ENCODE measurements around the gene PTPRA.

Gene PTPRA

GRCh38 chr20:2851086-2851485, 22.2 kb upstream of the PTPRA start:
- no peak for DNase-seq

GRCh38 chr20:2858591-2858990, 14.7 kb upstream of the PTPRA start:
- no peak for DNase-seq

- no peak for DNase-seq
These were observed 13.8 kb upstream of the PTPRA start for GRCh38 chr20:2859330-2860121.

DNA sequence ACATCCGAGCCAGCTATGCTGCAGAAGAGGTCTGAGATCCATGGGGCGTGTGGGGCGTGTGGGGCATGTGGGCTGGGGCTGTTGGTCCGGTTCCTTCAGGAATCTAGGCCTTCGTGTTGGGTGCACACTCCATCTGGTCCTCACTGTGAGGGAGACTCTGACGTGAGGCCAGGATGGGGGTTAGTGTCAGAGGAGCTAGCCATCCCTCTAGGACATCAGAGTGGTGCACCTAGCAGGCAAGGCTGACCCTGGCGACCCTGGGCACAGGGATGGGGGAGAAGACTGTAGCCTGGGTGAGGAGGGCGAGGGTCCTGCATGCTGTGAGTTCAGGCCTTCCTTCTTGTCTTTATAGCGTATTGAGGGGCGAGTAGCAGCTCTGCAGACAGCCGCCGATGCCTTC, 8.7 kb upstream of the PTPRA start:
- no peak for DNase-seq

DNA sequence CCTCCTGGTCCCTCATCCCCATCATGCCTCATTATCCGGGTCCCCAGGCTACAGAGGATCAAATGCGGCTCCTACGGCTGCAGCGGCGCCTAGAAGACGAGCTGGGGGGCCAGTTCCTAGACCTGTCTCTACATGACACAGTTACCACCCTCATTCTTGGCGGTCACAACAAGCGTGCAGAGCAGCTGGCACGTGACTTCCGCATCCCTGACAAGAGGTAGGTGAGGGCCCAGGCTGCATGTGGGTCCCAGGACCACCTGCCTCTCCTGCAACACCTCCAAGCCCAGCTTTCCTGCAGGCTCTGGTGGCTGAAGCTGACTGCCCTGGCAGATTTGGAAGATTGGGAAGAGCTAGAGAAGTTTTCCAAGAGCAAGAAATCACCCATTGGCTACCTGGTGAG, 8.2 kb upstream of the PTPRA start:
- DNase-seq = no peak

DNA sequence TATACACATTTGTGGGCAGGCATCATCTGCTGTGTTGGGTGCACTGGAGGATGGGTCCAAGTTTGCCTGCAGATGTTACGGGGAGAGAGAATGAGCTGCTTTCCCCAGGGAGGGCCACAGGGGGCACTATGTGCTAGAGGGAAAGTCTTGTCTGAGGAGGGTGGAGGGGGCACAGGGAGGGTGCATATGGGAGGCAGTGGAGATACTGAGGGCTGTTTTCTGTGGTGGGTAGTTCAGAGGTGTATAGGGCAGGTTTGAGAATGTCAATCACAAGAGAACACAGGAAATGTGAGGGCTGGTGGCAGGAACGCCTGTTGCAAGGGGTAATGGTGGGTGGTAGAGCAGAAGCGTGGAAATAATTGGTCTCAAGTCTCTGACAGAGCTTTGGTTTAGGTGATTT, 7.7 kb upstream of the PTPRA start:
- DNase-seq = peak; percentile 36

DNA sequence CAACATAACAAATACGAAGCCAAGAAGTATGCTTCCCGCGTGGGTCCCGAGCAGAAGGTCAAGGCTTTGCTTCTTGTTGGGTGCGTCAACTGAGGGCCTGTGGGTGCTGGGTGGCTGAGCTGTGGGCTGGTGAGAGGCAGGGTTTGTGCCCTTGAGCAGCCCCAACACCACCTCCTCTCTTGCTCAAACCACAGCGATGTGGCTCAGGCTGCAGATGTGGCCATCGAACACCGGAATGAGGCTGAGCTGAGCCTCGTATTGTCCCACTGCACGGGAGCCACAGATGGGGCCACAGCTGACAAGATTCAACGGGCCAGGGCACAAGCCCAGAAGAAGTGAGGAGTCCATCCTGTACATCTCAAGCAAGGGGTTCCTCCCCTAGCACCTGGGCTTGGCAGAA, 7.0 kb upstream of the PTPRA start:
- DNase-seq = no peak

GRCh38 chr20:2867081-2867864, 6.0 kb upstream of the PTPRA start:
- no peak for DNase-seq

DNA sequence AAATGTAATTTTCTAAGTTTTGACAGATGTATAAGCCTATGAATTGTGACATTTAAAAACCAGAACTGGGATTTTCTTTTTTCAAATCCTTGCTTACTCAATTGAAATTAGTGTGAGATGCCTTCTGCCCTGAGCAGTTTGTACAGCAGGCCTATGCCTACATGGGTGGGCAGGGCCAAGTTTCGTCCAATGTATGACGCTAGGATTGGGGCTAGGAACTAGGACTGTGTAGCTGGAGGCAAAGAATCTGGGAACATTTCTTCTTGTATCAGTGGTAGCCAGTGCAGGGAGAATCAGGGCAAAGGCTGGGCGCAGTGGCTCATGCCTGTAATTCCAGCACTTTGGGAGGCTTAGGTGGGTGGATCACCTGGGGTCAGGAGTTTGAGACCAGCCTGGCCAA, 3.9 kb upstream of the PTPRA start:
- DNase-seq = no peak

DNA sequence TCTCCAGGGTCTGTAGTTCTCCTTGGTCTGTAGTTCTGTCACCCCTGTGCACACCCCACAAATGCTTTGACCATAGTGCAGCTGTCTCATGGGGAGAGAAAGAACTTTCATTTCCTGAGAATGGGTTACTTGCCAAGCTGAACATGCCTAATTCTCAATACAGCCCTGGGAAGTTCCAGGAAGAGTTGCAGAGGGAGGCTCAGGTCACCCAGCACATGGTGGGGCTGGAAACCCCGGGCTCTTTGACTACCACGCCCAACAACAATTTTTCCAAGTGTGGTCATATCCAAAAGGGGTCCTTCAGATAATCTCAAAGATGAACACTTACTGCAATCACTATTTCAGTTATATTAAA, 2.2 kb upstream of the PTPRA start:
- DNase-seq = no peak

DNA sequence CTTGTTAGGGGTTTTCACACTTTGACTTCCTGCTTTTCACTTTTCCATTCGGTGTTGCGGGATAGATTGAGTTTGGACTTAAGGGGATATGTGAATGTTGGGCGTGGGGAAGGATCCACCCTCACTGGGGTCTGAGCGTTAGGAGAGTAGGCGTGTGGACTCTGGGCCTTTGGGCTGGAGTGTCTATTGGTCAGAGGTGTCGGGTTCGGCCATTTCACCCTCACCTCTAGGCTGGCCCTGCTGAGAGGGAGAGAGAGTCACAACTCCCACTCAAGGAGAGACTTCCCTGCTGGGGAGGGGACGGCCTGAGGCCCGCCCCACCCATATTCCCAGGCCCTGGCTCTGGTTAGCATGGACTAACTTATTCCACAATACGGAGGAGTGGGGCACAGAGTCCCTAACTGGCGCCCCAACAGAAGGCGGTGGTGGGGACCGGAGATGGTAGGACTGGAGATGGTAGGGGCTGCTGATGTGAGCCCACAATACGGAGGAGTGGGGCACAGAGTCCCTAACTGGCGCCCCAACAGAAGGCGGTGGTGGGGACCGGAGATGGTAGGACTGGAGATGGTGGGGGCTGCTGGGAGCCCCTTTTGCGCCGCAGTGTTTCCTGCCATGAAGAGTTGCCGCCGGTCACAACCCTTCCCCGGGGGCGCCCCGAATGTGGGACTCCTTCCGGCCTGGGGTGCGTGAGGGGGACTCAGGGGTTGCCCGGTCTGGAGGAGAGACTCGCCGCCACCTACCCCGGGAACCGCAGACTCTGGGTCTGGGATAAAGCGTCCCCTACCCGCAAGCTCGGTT, 1.4 kb upstream of the PTPRA start:
- DNase-seq = no peak

DNA sequence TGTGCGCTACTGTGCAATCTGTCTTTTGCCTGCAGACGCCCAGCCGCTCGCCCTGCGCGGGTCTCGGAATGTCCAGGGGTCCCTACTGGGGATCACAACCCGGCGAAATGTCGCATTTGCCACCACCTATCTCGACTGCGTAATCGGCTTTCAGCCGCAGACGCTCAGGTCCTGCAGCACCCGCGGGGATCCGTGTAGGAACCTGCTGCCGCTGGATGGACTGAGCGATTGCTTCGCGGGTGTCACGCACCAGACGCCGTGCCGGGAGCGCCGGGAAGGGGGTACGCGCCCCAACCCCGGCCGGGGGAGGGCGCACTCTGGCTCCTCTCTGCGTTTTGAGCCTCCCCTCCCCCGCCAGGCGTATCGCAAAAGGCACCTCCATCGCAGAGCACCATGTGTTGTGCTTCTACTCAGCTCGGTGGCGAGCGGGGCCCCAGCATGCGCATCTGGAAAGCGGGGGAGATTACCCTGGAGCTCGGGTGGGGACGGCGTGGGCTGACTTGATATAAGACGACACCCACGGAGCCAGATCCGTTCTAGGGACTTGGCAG, 747 bp upstream of the PTPRA start:
- peak; percentile 73 for DNase-seq

GRCh38 chr20:2873747-2874041, 413 bp downstream of the PTPRA start:
- peak; percentile 49 for DNase-seq

DNA sequence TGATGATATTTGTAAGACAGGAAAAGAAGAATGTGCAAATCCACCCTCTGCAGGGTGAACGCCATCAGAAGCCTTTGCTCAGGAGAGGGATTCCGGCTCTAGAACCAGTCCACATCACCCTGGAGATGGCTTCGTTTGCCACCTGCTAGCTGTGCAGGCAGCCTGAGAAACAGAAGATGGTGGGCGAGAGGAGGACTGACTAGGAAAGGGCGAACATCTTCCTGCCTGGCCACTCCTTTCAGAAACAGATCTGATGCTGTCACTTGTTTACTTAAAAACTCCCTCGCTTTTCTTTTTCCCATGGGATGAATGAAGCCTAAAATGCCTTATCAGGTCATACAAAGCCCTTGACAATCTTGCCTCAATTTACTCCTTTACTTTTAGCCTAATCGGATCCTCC, 1.2 kb downstream of the PTPRA start:
- DNase-seq = no peak

DNA sequence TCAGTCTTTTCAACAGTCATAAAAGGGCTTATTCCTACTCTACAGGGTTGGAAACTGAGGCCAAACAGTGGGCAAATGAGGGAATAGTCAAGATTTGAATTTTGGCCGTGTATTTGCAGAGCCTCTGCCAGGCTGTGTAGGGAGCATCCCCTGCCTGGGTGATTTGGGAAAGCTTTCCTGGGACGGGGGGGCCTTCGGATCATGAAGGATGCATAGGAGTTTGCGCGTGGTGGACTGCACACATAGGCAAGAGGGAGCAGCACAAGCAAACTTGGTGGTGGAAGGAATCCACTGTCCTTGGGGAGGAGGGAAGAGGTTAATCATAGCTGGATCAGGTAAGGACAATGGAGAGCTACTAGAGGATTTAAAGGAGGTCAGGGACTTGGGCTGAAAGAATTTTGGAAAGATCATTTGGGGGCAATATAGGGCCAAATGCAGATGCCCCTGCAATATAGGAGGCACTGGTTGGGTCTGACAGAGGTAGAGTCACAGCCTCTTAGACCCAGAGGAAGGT, 2.5 kb downstream of the PTPRA start:
- no peak for DNase-seq

- no peak for DNase-seq
These were observed 5.2 kb downstream of the PTPRA start for GRCh38 chr20:2878515-2878914.

GRCh38 chr20:2879146-2879545, 5.9 kb downstream of the PTPRA start:
- DNase-seq = no peak

DNA sequence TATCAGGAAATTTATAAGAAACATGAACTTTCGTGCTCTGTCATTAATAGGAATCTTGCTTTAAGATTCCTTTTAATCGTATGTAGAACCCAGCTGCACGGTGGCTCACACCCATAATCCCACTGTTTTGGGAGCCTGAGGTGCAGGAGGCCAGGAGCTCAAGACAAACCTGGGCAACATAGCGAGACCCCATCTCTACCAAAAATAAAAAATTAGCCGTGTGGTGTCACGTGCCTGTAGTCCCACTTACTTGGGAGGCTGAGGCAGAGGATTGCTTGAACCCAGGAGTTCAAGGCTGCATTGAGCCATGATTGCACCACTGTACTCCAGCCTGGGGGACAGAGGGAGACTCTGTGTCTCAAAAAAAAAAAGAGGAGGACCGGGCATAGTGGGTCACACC, 7.4 kb downstream of the PTPRA start:
- DNase-seq = no peak

DNA sequence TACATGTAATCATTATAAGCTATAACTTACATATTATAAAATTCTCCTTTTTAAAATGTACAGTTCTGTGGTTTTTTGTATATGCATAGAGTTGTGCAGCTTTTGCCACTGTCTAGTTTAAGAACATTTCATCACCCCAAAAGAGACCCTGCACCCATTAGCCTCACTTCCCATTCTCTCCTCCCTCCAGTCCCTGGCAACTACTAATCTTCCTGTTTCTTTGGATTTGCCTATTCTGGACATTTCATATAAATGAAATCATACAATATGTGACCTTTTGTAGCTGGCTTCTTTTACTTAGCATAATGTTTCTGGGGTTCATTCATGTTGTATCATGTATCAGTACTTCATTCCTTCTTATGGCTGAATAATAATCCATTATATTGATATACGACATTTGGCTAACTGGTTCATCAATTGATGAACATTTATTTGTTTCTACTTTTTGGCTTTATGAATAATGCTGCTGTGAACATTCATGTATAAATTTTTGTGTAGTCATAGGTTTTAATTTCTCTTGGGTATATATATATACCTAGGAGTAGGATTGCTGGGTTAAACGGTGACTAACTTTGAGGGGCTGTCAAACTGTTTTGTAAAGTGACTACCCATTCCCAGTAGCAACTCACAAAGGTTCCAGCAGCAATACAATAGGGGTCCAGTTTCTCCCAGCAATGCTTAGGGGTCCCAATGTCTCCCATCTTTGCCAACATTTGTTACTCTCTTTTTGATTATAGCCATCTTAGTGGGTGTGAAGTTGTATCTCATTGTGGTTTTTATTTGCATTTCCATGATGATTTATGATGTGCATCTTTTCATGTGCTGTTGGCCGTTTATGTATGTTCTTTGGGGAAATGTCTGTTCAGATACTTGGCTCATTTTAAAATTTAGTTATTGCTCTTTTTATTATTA, 10.7 kb downstream of the PTPRA start:
- DNase-seq = no peak

DNA sequence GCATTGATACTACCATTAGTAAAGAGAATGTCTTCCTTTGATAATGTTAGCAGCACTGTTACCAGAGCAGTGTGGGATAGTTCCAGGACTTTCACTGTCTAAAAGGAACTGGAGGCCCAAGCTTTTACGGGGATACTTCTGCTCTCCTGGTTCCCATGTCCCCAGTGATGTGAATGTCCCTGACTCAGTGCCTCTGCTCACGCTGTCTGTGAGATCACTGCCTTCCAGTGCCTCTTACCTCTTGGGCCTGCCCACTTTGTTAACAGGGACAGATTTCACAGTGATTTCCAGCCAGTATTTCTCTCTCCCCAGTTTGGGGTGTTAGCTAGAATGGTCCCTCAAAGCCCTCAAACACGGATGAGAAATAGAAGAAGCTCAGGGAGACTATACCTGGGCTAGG, 14.4 kb downstream of the PTPRA start:
- DNase-seq = no peak

- DNase-seq = no peak
These were observed 15.1 kb downstream of the PTPRA start for GRCh38 chr20:2888224-2888955.

DNA sequence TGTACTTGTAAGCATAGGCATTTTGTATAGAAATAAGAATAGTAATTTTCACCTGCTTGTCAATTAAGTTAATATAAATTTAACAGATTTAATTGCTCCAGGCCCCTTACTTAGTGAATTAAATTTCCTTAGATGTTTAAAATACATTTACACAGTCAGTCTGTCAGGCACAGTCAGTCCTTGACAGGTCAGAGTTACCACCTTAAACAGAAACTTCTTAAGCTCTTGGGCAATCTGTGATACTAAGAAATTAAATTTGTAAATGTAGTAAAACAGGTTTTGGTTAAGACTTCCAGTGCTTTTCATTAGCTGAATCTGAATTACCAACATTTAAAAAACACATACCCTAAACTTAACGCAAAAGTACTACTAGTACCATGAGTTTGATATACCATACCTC, 15.9 kb downstream of the PTPRA start:
- no peak for DNase-seq
